SH-SY5Y (cell line): ENCODE data around the gene SPINK13.

ENCODE experiments used
- GATA2 ChIP-seq: IDR thresholded peaks from 2 replicates; pipeline ENCODE4 v1.6.1; 2011; ENCODE audit warnings: mild to moderate bottlenecking, low read depth, low read length
- GATA3 ChIP-seq: IDR thresholded peaks from 2 replicates; pipeline ENCODE4 v1.6.1; 2011; ENCODE audit warnings: low read depth, mild to moderate bottlenecking, low read length, moderate library complexity

- TF ChIP-seq GATA2 (no peak), GATA3 (no peak)
These were observed 42.9 kb downstream of the SPINK13 start for GRCh38 chr5:148311484-148311883.
